ENCODE data around the gene GNA14. TPM values are rescaled to one million over a fixed set of nuclear protein-coding genes. Genes with fewer than 3 reads are reported as not detected.

The GNA14 gene
- polyA plus RNA-seq, 3 donors from 2014 or later = not detected

- no peak overlapping the region for H3K4me3 Mint-ChIP-seq
- no peaks in the 10 kb centered on the region for H3K4me1 Mint-ChIP-seq
- peaks cover 0 to 9% (median 0%) of the 10 kb centered on the region in 6 donors for H3K9me3 Mint-ChIP-seq
- peaks cover 0 to 5% (median 2%) of the 10 kb centered on the region in 3 donors for H3K27me3 Mint-ChIP-seq (ENCODE audit: low read depth in 3 of 3)
- no peak for DNase-seq
- no peak overlapping the region for H3K27ac Mint-ChIP-seq
- H3K36me3 Mint-ChIP-seq = peaks cover 0 to 3% (median 0%) of the 10 kb centered on the region in 3 donors
Observed at GRCh38 chr9:77605449-77606220, 42.5 kb downstream of the GNA14 start.

GRCh38 chr9:77604316-77604715 is 43.8 kb downstream of the GNA14 start:
- no peak overlapping the region for H3K4me3 Mint-ChIP-seq
- H3K9me3 Mint-ChIP-seq = peaks cover 0 to 9% (median 0%) of the 10 kb centered on the region in 6 donors
- peaks cover 0 to 3% (median 0%) of the 10 kb centered on the region in 3 donors for H3K36me3 Mint-ChIP-seq
- H3K27ac Mint-ChIP-seq = no peak overlapping the region
- H3K4me1 Mint-ChIP-seq = no peaks in the 10 kb centered on the region
- H3K27me3 Mint-ChIP-seq (ENCODE audit: low read depth in 3 of 3) = peaks cover 0 to 2% (median 2%) of the 10 kb centered on the region in 3 donors
- DNase-seq = no peak

GRCh38 chr9:77602852-77603251 is 45.3 kb downstream of the GNA14 start:
- H3K4me1 Mint-ChIP-seq = no peaks in the 10 kb centered on the region
- no peak overlapping the region for H3K27ac Mint-ChIP-seq
- no peak overlapping the region for H3K4me3 Mint-ChIP-seq
- peaks cover 0 to 7% (median 2%) of the 10 kb centered on the region in 3 donors for H3K27me3 Mint-ChIP-seq (ENCODE audit: low read depth in 3 of 3)
- peaks cover 0 to 5% (median 0%) of the 10 kb centered on the region in 6 donors for H3K9me3 Mint-ChIP-seq
- DNase-seq = no peak
- H3K36me3 Mint-ChIP-seq = no peaks in the 10 kb centered on the region

GRCh38 chr9:77601476-77602099 is 46.5 kb downstream of the GNA14 start:
- Mint-ChIP-seq H3K4me3 (no peak overlapping the region), H3K27ac (no peak overlapping the region), H3K9me3 (peaks cover 0 to 5% (median 0%) of the 10 kb centered on the region in 6 donors), H3K4me1 (no peaks in the 10 kb centered on the region), H3K27me3 (ENCODE audit: low read depth in 3 of 3) (peaks cover 0 to 7% (median 2%) of the 10 kb centered on the region in 3 donors), H3K36me3 (no peaks in the 10 kb centered on the region)
- DNase-seq = no peak

- Mint-ChIP-seq H3K36me3 (no peaks in the 10 kb centered on the region), H3K27ac (no peak overlapping the region), H3K9me3 (peaks cover 0 to 5% (median 0%) of the 10 kb centered on the region in 6 donors), H3K4me1 (peaks cover 0 to under 1% of the 10 kb centered on the region in 2 donors), H3K27me3 (ENCODE audit: low read depth in 3 of 3) (peaks cover 0 to 7% (median 2%) of the 10 kb centered on the region in 3 donors), H3K4me3 (no peak overlapping the region)
- DNase-seq = no peak
Observed at GRCh38 chr9:77600810-77601209, 47.3 kb downstream of the GNA14 start.

GRCh38 chr9:77599492-77599891 is 48.6 kb downstream of the GNA14 start:
- DNase-seq = no peak
- H3K27me3 Mint-ChIP-seq (ENCODE audit: low read depth in 3 of 3) = peaks cover 0 to 7% (median 3%) of the 10 kb centered on the region in 3 donors

GRCh38 chr9:77598991-77599390 is 49.1 kb downstream of the GNA14 start:
- Mint-ChIP-seq H3K9me3 (peaks cover 0 to 4% (median 0%) of the 10 kb centered on the region in 6 donors), H3K4me1 (peaks cover 2 to 7% of the 10 kb centered on the region in 2 donors), H3K36me3 (no peaks in the 10 kb centered on the region), H3K4me3 (no peak overlapping the region), H3K27me3 (ENCODE audit: low read depth in 3 of 3) (peaks cover 0 to 7% (median 2%) of the 10 kb centered on the region in 3 donors), H3K27ac (no peak overlapping the region)
- no peak for DNase-seq

More at GRCh38 chr9:77599492-77599891, 48.6 kb downstream of the GNA14 start:
- Mint-ChIP-seq H3K36me3 (no peaks in the 10 kb centered on the region), H3K4me3 (no peak overlapping the region), H3K27ac (no peak overlapping the region), H3K4me1 (peaks cover 2 to 7% of the 10 kb centered on the region in 2 donors), H3K9me3 (peaks cover 0 to 4% (median 0%) of the 10 kb centered on the region in 6 donors)

- H3K27me3 Mint-ChIP-seq (ENCODE audit: low read depth in 3 of 3) = peaks cover 0 to 7% (median 1%) of the 10 kb centered on the region in 3 donors
- H3K4me1 Mint-ChIP-seq = peaks cover 2 to 7% of the 10 kb centered on the region in 2 donors
- no peaks in the 10 kb centered on the region for H3K36me3 Mint-ChIP-seq
Observed at GRCh38 chr9:77598524-77598923, 49.6 kb downstream of the GNA14 start.

GRCh38 chr9:77597057-77597456 is 51.1 kb downstream of the GNA14 start:
- H3K4me1 Mint-ChIP-seq = peaks cover 2 to 7% of the 10 kb centered on the region in 2 donors
- H3K36me3 Mint-ChIP-seq = no peaks in the 10 kb centered on the region
- no peak overlapping the region for H3K27ac Mint-ChIP-seq
- H3K4me3 Mint-ChIP-seq = no peak overlapping the region
- no peak for DNase-seq
- H3K9me3 Mint-ChIP-seq = no peaks in the 10 kb centered on the region
- H3K27me3 Mint-ChIP-seq (ENCODE audit: low read depth in 3 of 3) = peaks cover 0 to 5% (median 1%) of the 10 kb centered on the region in 3 donors

More at GRCh38 chr9:77598524-77598923, 49.6 kb downstream of the GNA14 start:
- Mint-ChIP-seq H3K9me3 (peaks cover 0 to 3% (median 0%) of the 10 kb centered on the region in 6 donors), H3K27ac (no peak overlapping the region), H3K4me3 (no peak overlapping the region)
- no peak for DNase-seq

- no peaks in the 10 kb centered on the region for H3K9me3 Mint-ChIP-seq
- no peak overlapping the region for H3K27ac Mint-ChIP-seq
- no peak overlapping the region for H3K4me3 Mint-ChIP-seq
- no peaks in the 10 kb centered on the region for H3K36me3 Mint-ChIP-seq
- no peak for DNase-seq
- H3K4me1 Mint-ChIP-seq = peaks cover 2 to 7% of the 10 kb centered on the region in 2 donors
- peaks cover 0 to 5% (median 1%) of the 10 kb centered on the region in 3 donors for H3K27me3 Mint-ChIP-seq (ENCODE audit: low read depth in 3 of 3)
Observed at GRCh38 chr9:77595426-77596095, 52.6 kb downstream of the GNA14 start.

- no peaks in the 10 kb centered on the region for H3K9me3 Mint-ChIP-seq
- no peak overlapping the region for H3K4me3 Mint-ChIP-seq
- peaks cover 2 to 7% of the 10 kb centered on the region in 2 donors for H3K4me1 Mint-ChIP-seq
- H3K27ac Mint-ChIP-seq = no peak overlapping the region
- peaks cover 0 to 5% (median 1%) of the 10 kb centered on the region in 3 donors for H3K27me3 Mint-ChIP-seq (ENCODE audit: low read depth in 3 of 3)
- no peak for DNase-seq
- H3K36me3 Mint-ChIP-seq = no peaks in the 10 kb centered on the region
Observed at GRCh38 chr9:77594963-77595362, 53.2 kb downstream of the GNA14 start.

- Mint-ChIP-seq H3K9me3 (no peaks in the 10 kb centered on the region), H3K36me3 (no peaks in the 10 kb centered on the region), H3K4me1 (peaks cover 2 to 7% of the 10 kb centered on the region in 2 donors), H3K27ac (no peak overlapping the region), H3K27me3 (ENCODE audit: low read depth in 3 of 3) (peaks cover 1 to 5% (median 2%) of the 10 kb centered on the region in 3 donors), H3K4me3 (no peak overlapping the region)
- no peak for DNase-seq
Observed at GRCh38 chr9:77593528-77593927, 54.6 kb downstream of the GNA14 start.

- Mint-ChIP-seq H3K36me3 (no peaks in the 10 kb centered on the region), H3K27ac (no peak overlapping the region), H3K9me3 (no peaks in the 10 kb centered on the region), H3K4me3 (no peak overlapping the region), H3K4me1 (peaks cover 2 to 7% of the 10 kb centered on the region in 2 donors), H3K27me3 (ENCODE audit: low read depth in 3 of 3) (peaks cover 0 to 4% (median 1%) of the 10 kb centered on the region in 3 donors)
- no peak for DNase-seq
Observed at GRCh38 chr9:77592476-77592875, 55.6 kb downstream of the GNA14 start.

Measured in immature natural killer cell (primary cell).